HG03060 (cell line): ENCODE measurements around the gene IL1RAPL2.
"Not testable (repeated sequence)": the region's sequence is repeated elsewhere in the genome, so short reads cannot be mapped to it uniquely, and the experiment has no call there.

ENCODE experiments used
- ATAC-seq: cut with Tn5 transposase; IDR thresholded peaks from one replicate; pipeline ENCODE4 v1.9.1; 2021; ENCODE audit warnings: low read depth, moderate number of reproducible peaks; ENCODE audit not compliant: unreplicated experiment

Gene IL1RAPL2

DNA sequence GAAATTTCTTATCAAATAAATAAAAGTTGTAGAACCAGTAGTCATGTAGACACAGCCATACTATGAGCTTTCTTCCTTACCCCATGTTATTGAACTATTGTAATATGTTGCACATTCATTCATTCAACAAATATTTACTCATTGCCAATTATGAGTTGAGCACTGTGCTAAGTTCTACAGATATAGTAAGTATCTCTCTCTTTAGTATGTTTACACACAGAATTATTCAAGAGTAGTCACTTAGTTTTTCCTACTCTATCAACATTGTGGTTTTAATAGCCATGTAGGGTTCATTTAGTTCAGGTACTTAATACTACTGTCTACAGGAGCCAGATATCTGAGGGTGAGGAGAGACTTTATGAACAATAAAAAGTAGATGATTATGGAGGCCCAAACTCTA, 568.3 kb downstream of the IL1RAPL2 start:
- ATAC-seq, result no peak

DNA sequence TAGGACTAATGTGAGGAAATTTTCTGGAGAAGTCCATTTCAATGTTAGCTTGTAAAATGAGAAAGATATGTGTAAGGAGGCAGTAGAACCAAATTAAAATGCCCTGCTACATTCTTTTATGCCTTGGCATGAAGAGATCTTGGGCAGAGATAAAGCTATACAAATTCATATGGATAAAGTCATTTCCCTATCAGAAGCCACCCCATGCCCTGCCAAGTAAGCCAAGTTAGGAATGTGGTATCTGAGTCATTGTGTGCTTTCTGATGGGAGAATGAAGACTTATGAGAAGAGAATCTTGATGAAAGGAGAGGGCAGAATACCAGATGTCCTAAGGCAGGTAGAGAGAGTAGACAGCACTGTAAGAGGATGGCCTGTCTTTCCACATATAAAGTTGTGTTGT, 570.8 kb downstream of the IL1RAPL2 start:
- no peak for ATAC-seq

DNA sequence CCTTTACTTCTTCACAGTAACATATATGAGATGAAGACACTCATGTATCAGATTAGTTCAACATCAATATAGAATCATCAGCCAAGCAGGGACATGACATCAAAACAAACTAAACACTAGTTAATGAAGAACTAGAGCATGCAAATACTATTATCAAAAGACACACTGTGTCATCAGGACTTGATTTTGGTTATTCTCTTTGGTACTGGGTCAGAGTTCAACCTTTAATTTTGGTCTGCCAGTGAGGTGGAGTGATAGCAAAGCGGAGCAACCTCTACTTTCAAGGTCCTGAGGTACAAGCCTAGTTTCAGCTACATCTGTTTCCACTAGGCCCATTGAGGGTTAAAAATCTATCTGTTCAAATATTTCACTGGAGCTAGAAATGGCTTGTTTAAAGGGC, 584.0 kb downstream of the IL1RAPL2 start:
- ATAC-seq, result no peak

GRCh38 chrX:105150557-105150956, 584.6 kb downstream of the IL1RAPL2 start:
- ATAC-seq, result no peak

DNA sequence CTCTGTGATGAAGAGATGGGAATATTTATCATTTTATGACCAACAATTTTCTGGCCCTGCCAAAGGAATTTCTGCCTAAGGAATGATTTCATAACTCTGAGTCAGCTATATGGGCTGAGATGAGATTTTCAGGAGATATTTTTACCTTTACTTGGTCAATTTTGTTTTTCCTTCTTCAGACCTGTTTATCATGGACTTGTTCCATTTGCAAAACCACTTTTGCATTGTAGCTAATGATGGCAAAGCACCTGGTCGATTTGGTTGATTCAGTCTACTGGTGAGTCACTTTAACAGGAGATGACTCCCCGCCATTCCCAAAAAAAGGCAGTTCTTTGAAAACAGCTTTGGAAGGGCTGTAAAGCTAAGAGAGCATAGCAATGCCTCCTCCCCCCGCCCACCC, 601.2 kb downstream of the IL1RAPL2 start:
- ATAC-seq, result no peak

GRCh38 chrX:105168577-105168976, 602.6 kb downstream of the IL1RAPL2 start:
- ATAC-seq, result no peak

- no peak for ATAC-seq
These were observed 607.1 kb downstream of the IL1RAPL2 start for GRCh38 chrX:105173071-105173470.

GRCh38 chrX:105179644-105180043, 613.6 kb downstream of the IL1RAPL2 start:
- no peak for ATAC-seq

DNA sequence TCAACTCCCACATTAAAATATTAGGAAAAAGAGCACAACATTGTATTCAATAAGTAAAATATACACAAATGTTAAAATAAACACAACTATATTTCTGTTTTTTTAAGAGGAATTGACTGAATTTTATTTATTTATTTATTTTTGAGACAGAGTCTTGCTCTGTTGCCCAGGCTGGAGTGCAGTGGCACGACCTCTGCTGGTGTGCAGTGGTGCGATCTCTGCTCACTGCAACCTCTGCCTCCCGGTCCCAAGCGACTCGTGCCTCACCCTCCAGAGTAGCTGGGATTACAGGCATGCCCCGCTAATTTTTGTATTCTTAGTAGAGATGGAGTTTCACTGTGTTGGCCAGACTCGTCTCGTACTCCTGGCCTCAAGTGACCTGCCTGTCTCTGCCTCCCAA, 623.1 kb downstream of the IL1RAPL2 start:
- ATAC-seq, result no peak

GRCh38 chrX:105190252-105190853, 624.4 kb downstream of the IL1RAPL2 start:
- no peak for ATAC-seq

- ATAC-seq, result no peak
These were observed 625.9 kb downstream of the IL1RAPL2 start for GRCh38 chrX:105191878-105192277.

GRCh38 chrX:105209406-105209805, 643.4 kb downstream of the IL1RAPL2 start:
- no peak for ATAC-seq

GRCh38 chrX:105210258-105210657, 644.3 kb downstream of the IL1RAPL2 start:
- ATAC-seq, result no peak

DNA sequence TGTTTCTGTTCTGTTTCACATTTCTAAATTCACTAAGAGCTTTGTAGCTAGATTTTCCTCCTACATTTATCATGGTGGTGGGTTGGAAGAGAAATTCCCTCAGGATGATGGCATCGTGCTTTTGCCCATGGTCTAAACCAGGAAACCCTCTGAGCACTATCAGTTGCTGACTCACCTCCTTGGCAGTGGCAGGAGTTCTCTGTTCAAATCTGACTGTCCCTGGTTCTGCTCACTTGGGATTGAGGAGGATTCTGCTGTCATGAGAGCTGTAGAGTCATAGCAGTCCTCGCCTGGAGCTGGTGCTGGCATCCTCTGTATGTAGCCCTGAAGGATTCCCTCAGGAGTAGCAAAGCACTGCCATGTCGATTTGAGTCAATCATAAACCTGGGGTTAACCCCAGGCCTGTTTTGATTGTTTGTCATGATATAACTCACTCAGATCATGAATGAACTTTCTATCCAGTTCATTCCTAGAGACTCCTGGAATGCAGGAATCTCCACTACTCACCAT, 645.1 kb downstream of the IL1RAPL2 start:
- no peak for ATAC-seq

DNA sequence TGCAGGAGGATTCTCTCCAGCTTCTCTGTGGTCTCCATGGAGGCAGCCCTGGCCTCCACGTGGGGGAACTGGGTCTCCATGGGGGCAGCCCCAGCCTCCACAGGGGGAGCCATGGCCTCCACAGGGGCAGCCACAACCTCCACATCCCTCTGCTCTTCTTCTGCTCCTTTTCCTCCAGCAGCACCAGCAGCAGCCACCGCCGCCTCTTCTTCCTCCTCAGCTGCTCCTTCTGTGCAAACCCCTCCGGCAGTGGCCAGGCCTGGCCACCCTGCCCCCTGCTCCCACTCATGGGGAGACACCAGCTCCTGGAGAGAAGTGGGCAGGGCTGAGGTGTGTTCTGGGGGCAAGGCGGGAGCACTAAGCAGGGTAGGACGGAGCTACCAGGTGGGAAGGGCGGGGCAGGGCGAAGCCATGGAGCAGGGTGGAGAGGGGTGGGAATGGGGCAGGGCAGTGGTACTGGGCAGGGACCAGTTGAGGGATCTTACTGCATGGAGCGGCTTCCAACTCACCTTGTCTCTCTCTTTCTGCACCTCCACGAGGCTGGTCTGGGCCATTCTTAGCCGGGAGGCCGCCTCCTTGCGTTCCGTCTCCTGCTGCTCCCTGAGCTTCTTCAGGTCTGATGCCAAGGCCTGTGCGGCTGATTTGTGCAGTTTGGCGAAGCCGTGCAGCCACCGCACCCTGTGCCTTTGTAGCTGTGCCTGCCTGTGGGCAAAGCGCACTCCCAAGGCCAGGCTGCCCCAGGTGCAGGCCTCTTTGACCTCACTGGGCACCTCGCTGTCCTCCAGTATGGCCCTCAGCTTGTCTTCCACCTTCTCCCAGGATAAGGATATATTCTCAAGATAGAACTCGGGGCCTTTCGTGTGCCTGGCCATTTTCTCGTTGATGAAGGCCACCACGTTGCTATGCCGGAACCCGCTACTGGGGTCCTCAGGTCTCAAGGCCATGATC, 653.7 kb downstream of the IL1RAPL2 start:
- no peak for ATAC-seq

DNA sequence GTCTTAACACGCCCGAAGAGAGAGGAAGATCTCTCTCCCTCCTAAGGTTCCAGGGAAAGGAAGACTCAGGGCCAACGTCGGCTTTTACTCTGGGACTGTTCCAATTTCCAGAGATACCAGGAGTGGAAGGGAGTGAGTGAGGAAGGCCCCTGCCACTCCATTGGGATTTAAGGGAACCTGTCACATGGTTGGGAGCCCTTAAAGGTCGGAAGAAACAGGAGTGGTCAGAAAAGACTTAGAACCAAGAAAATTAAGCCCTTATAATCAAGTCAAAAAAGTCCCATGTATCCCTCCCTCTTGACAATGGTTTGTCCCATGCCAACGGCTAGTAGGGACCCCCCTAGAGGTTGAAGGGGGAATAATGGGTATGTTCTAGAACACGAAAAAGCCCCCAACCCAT, 654.6 kb downstream of the IL1RAPL2 start, which contains the start of gene TEX13A:
TEX13A (minus strand) TSS at position 59 of the 400 bp plus-strand sequence. CDS start 297 bp downstream, outside the sequence.
- ATAC-seq, result no peak

GRCh38 chrX:105221374-105221773, 655.4 kb downstream of the IL1RAPL2 start:
- no peak for ATAC-seq

- no peak for ATAC-seq
These were observed 660.5 kb downstream of the IL1RAPL2 start for GRCh38 chrX:105226499-105226898.

- ATAC-seq, result no peak
These were observed 662.6 kb downstream of the IL1RAPL2 start for GRCh38 chrX:105228602-105229001.

- ATAC-seq, result no peak
These were observed 663.1 kb downstream of the IL1RAPL2 start for GRCh38 chrX:105229146-105229545.

DNA sequence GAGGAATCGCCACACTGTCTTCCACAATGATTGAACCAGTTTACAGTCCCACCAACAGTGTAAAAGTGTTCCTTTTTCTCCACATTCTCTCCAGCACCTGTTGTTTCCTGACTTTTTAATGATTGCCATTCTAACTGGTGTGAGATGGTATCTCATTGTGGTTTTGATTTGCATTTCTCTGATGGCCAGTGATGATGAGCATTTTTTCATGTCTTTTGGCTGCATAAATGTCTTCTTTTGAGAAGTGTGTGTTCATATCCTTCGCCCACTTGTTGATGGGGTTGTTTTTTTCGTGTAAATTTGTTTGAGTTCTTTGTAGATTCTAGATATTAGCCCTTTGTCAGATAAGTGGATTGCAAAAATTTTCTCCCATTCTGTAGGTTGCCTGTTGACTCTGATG, 671.4 kb downstream of the IL1RAPL2 start:
- ATAC-seq, result not testable (repeated sequence)

DNA sequence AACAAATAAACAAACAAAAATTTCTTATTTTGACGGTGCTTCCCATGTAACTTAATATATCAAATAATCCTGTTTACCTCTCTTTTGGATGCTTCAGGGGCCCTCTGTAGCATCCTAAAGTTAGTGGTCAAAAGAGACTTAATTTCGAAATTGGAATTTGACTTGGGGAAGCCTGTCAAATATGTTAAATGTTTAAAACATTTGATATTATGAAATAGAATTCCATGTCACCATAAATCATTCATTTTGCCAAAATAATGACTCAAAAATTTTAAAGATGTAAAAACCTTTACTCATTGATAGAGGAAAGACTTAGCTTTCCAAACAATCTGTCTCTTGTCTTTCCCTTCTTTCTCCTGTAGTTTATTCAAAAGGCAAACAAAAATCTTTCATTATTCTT, 675.1 kb downstream of the IL1RAPL2 start:
- ATAC-seq, result no peak
